Right lobe of liver (tissue), 4 donors: Measurements from ENCODE around the gene ZNF787.

Experiments used
- POLR2A ChIP-seq: fragments of 450-650 bp; IDR thresholded peaks from one replicate; pipeline ENCODE4 v1.6.1; 2017; ENCODE audit warnings: antibody characterized with exemption, mild to moderate bottlenecking
- TF ChIP-seq, protein P1 (sequence below), 4 donors: fragments of 200-600 bp in 3 of 4; fragments of 450-650 bp in 1 of 4; IDR thresholded peaks; one replicate each; pipeline versions ENCODE4 v1.5.1 to v1.8.0; 2016 to 2022; ENCODE audit warnings: antibody characterized with exemption in 4 of 4, mild to moderate bottlenecking in 2 of 4
- donor health status: DM: no; HTN: no; CAD: no.
- donor health status: DM: no; HTN: no; CAD: no.
- donor health status: DM: no; HTN: yes; CAD: no.

DNA sequence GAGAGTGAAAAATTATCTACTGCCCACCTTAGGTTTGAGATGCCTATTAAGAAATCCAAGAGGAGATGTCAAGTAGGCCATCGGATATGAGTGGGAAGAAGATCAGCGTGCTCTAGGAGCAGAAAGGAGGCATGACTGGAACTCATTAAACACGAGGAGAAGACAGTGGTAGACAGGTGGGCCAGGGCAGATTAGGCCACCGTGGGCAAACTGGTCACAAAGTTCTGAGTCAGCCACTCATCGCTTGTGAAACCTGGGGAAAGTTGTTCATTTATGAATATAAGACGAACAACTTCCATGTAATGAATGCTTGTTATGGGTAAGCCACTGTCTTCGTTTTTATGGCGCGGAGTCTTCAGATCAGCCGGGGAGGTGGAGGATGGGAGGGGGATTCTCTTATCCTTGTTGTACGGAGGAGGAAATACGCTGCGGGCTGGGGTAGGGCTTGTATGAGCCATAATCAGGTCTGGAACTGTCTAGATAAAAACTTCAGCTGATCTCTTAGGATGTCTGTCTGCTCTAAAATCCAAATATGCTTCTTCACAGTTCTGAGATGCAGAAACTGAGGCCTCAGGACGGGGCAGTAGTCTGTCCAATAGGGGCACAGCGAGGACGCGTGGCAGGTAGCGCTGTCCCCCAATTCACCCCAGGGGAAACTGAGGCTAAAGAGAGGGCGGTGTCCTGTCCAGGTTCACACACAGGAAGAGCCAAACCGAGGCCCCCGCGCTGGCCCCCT lies 18.9 kb upstream of the ZNF787 start:
- TF ChIP-seq, protein P1, sequence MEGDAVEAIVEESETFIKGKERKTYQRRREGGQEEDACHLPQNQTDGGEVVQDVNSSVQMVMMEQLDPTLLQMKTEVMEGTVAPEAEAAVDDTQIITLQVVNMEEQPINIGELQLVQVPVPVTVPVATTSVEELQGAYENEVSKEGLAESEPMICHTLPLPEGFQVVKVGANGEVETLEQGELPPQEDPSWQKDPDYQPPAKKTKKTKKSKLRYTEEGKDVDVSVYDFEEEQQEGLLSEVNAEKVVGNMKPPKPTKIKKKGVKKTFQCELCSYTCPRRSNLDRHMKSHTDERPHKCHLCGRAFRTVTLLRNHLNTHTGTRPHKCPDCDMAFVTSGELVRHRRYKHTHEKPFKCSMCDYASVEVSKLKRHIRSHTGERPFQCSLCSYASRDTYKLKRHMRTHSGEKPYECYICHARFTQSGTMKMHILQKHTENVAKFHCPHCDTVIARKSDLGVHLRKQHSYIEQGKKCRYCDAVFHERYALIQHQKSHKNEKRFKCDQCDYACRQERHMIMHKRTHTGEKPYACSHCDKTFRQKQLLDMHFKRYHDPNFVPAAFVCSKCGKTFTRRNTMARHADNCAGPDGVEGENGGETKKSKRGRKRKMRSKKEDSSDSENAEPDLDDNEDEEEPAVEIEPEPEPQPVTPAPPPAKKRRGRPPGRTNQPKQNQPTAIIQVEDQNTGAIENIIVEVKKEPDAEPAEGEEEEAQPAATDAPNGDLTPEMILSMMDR (IDR thresholded peaks at IDR 0.05), result no peak
- no peak for TF ChIP-seq POLR2A
